ENCODE data around the gene NGRN. TPM values are rescaled to one million over a fixed set of nuclear protein-coding genes. Genes with fewer than 3 reads are reported as not detected.
A peak's percentile ranks its signal among the peaks of the same experiment; 100 is the strongest.
"Not testable (repeated sequence)": the region's sequence is repeated elsewhere in the genome, so short reads cannot be mapped to it uniquely, and the experiment has no call there.

The NGRN gene
- total RNA-seq, 1 experiment from 2014 or later, result 101 TPM

DNA sequence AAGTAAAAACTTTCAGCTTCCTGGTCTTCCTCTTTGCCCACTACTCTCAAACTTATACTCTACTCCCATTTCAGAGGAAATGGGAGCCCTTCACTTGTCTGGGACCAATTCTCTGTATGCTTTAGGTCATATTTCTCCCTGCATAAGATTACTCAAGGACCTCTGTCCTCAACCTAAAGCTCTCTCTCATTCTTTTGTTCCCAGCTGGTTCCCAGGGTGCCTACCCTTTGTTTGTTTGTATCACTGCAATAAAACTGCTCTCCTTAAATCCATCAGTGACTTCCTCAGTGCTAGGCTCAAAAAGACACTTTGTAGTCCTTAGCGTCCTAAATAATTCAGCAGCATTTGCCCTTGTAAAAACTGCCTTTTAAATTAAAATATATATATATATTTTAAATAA lies 2.9 kb downstream of the NGRN start:
- peaks cover 1% of the 10 kb centered on the region for H3K36me3 ChIP-seq (ENCODE audit: control insufficient read depth, insufficient read depth, low read length)
- H3K4me3 Mint-ChIP-seq (ENCODE audit: unreplicated experiment), result peak overlapping the region; percentile 39
- peaks cover 58% of the 10 kb centered on the region for H3K36me3 Mint-ChIP-seq (ENCODE audit: insufficient read depth, unreplicated experiment)
- DNase-seq, result no peak
- H3K27ac Mint-ChIP-seq (ENCODE audit: unreplicated experiment), result peak overlapping the region; percentile 4
- no peaks in the 10 kb centered on the region for H3K9me3 Mint-ChIP-seq (ENCODE audit: unreplicated experiment)
- TF ChIP-seq, protein P1, sequence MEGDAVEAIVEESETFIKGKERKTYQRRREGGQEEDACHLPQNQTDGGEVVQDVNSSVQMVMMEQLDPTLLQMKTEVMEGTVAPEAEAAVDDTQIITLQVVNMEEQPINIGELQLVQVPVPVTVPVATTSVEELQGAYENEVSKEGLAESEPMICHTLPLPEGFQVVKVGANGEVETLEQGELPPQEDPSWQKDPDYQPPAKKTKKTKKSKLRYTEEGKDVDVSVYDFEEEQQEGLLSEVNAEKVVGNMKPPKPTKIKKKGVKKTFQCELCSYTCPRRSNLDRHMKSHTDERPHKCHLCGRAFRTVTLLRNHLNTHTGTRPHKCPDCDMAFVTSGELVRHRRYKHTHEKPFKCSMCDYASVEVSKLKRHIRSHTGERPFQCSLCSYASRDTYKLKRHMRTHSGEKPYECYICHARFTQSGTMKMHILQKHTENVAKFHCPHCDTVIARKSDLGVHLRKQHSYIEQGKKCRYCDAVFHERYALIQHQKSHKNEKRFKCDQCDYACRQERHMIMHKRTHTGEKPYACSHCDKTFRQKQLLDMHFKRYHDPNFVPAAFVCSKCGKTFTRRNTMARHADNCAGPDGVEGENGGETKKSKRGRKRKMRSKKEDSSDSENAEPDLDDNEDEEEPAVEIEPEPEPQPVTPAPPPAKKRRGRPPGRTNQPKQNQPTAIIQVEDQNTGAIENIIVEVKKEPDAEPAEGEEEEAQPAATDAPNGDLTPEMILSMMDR (IDR thresholded peaks at IDR 0.05; ENCODE audit: insufficient read depth in 1 of 2, low read depth in 1 of 2, low read length in 1 of 2, severe bottlenecking in 1 of 2, unreplicated experiment in 1 of 2), result no peak
- intact Hi-C loops (cut with micrococcal nuclease; ENCODE audit: unreplicated experiment), result no loop called here
- peaks cover 23% of the 10 kb centered on the region for H3K4me1 Mint-ChIP-seq (ENCODE audit: low read depth, unreplicated experiment)
- H3K27me3 ChIP-seq (replicated peaks; ENCODE audit: control insufficient read depth, insufficient read depth, low read length), result no peaks in the 10 kb centered on the region
- H3K27me3 Mint-ChIP-seq (ENCODE audit: insufficient read depth, unreplicated experiment), result no peaks in the 10 kb centered on the region
- CTCF ChIA-PET, result interaction anchor here (0.7 to 1.4 kb wide), 5 partner anchors 13 to 119 kb away, joined by 3 to 12 read pairs (median 4); no protein-coding TSS in a partner anchor
- no peaks in the 10 kb centered on the region for H3K9me3 ChIP-seq
- POLR2A ChIA-PET, result interaction anchor here (0.7 kb wide), 1 partner anchor 124 kb away, joined by 5 read pairs; no protein-coding TSS in a partner anchor
- peaks cover 11% of the 10 kb centered on the region; the same call in 1 of the 2 replicates for H3K4me1 ChIP-seq
- no peak overlapping the region for H3K4me3 ChIP-seq (ENCODE audit: low read depth, low read length)
- no TSS peak for BruUV-seq (replicated peaks)

DNA sequence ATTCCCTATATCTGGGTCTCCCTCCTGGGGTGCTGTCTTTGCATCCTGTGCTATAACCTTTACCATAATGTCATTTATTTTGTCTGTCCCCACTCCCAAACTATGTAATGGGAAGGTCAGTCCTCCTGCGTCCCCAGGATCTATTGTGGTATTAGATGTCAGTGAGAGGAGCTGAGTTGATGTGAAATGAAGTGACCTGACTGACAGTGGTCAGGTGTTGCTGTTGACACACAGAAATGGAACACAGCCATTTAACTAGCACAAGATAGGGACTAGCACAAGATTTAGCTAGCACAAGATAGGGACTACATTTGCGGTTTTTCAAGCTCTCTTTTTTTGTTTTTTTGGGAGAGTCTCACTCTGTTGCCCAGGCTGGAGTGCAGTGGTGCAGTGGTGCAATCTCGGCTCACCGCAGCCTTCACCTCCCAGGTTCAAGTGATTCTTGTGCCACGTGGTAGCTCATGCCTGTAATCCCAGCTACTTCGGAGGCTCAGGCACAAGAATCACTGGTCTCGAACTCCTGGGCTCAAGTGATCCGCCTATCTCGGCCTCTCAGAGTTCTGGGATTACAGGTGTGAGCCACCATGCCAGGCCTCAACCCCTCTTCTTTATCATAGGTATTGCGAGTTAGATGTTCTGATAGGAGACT lies 5.2 kb downstream of the NGRN start:
- Mint-ChIP-seq H3K4me1 (ENCODE audit: low read depth, unreplicated experiment) (peaks cover 23% of the 10 kb centered on the region), H3K27me3 (ENCODE audit: insufficient read depth, unreplicated experiment) (no peaks in the 10 kb centered on the region), H3K36me3 (ENCODE audit: insufficient read depth, unreplicated experiment) (peaks cover 57% of the 10 kb centered on the region), H3K27ac (ENCODE audit: unreplicated experiment) (no peak overlapping the region), H3K4me3 (ENCODE audit: unreplicated experiment) (no peak overlapping the region), H3K9me3 (ENCODE audit: unreplicated experiment) (no peaks in the 10 kb centered on the region)
- ChIA-PET CTCF (interaction anchor here (1.9 kb wide), 1 partner anchor 23 kb away, joined by 4 read pairs; no protein-coding TSS in a partner anchor), POLR2A (interaction anchor here (0.6 kb wide), 1 partner anchor 37 kb away, joined by 3 read pairs; the partner anchor contains the start of gene GDPGP1)
- H3K4me3 ChIP-seq (ENCODE audit: low read depth, low read length), result no peak overlapping the region
- no peaks in the 10 kb centered on the region for H3K9me3 ChIP-seq
- DNase-seq, result no peak
- H3K36me3 ChIP-seq (ENCODE audit: control insufficient read depth, insufficient read depth, low read length), result peaks cover 1% of the 10 kb centered on the region
- H3K27me3 ChIP-seq (replicated peaks; ENCODE audit: control insufficient read depth, insufficient read depth, low read length), result no peaks in the 10 kb centered on the region
- no TSS peak for BruUV-seq (replicated peaks)
- intact Hi-C loops (cut with micrococcal nuclease; ENCODE audit: unreplicated experiment), result no loop called here
- TF ChIP-seq, protein P1 (IDR thresholded peaks at IDR 0.05; ENCODE audit: insufficient read depth in 1 of 2, low read depth in 1 of 2, low read length in 1 of 2, severe bottlenecking in 1 of 2, unreplicated experiment in 1 of 2), result no peak
- H3K4me1 ChIP-seq, result peaks cover 11% of the 10 kb centered on the region; the same call in 1 of the 2 replicates

DNA sequence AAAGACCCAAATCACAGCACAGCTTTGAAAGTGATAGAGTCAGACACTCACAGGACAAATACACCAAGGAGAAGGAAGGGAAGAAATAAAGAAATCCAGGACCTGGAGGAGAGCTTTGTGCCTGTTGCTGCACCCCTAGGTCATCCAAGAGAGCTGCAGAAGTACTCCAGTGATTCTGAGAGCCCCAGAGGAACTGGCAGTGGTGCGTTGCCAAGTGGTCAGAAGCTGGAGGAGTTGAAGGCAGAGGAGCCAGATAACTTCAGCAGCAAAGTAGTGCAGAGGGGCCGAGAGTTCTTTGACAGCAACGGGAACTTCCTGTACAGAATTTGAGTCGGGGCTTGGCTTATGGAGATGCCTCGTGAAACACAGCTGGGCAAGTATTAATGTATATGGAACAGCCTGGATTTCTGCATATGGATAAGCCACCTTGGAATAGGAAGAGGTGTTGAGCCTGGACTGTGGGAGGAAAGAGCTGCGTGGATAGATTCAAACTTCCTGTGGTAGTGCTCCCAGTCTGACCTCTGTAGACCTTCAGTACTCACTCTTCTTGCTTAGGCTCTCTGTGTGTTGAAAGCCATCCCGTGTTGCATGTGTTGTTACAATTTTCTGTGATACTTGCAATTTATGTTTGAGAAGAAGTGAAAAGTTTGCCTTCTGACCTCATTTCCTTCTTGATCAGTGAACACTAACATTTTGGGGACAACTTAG lies 6.1 kb downstream of the NGRN start:
- no peaks in the 10 kb centered on the region for H3K9me3 Mint-ChIP-seq (ENCODE audit: unreplicated experiment)
- H3K27me3 Mint-ChIP-seq (ENCODE audit: insufficient read depth, unreplicated experiment), result no peaks in the 10 kb centered on the region
- no peak overlapping the region for H3K27ac Mint-ChIP-seq (ENCODE audit: unreplicated experiment)
- intact Hi-C loops (cut with micrococcal nuclease; ENCODE audit: unreplicated experiment), result no loop called here
- DNase-seq, result no peak
- H3K4me1 Mint-ChIP-seq (ENCODE audit: low read depth, unreplicated experiment), result peaks cover 23% of the 10 kb centered on the region
- H3K27me3 ChIP-seq (replicated peaks; ENCODE audit: control insufficient read depth, insufficient read depth, low read length), result no peaks in the 10 kb centered on the region
- TF ChIP-seq, protein P1 (IDR thresholded peaks at IDR 0.05; ENCODE audit: insufficient read depth in 1 of 2, low read depth in 1 of 2, low read length in 1 of 2, severe bottlenecking in 1 of 2, unreplicated experiment in 1 of 2), result no peak
- ChIA-PET POLR2A (no interaction called here), CTCF (interaction anchor here (1.9 kb wide), 1 partner anchor 22 kb away, joined by 4 read pairs; no protein-coding TSS in a partner anchor)
- no peaks in the 10 kb centered on the region for H3K9me3 ChIP-seq
- H3K4me3 Mint-ChIP-seq (ENCODE audit: unreplicated experiment), result no peak overlapping the region
- peaks cover 1% of the 10 kb centered on the region for H3K36me3 ChIP-seq (ENCODE audit: control insufficient read depth, insufficient read depth, low read length)
- H3K36me3 Mint-ChIP-seq (ENCODE audit: insufficient read depth, unreplicated experiment), result peaks cover 52% of the 10 kb centered on the region
- TSS peak; percentile 7 for BruUV-seq (replicated peaks)
- H3K4me1 ChIP-seq, result peaks cover 10% of the 10 kb centered on the region; the same call in 1 of the 2 replicates
- H3K4me3 ChIP-seq (ENCODE audit: low read depth, low read length), result no peak overlapping the region

DNA sequence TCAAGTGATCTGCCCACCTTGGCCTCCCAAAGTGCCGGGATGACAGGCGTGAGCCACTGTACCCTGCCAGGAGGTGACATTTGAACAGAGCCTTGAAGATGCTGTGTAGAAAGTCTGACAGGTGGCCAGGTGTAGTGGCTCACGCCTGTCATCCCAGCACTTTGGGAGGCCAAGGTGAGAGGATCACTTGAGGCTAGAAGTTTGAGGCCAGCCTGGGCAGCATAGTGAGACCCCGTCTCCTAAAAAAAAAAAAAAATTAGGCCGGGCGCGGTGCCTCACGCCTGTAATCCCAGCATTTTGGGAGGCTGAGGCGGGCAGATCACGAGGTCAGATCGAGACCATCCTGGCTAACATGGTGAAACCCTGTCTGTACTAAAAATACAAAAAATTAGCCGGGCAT lies 13.0 kb downstream of the NGRN start:
- DNase-seq; H3K9me3 Mint-ChIP-seq (ENCODE audit: unreplicated experiment); H3K4me3 ChIP-seq (ENCODE audit: low read depth, low read length); BruUV-seq (replicated peaks); H3K4me3 Mint-ChIP-seq (ENCODE audit: unreplicated experiment); H3K4me1 Mint-ChIP-seq (ENCODE audit: low read depth, unreplicated experiment); POLR2A ChIA-PET; H3K27ac Mint-ChIP-seq (ENCODE audit: unreplicated experiment); intact Hi-C loops (cut with micrococcal nuclease; ENCODE audit: unreplicated experiment); H3K36me3 ChIP-seq (ENCODE audit: control insufficient read depth, insufficient read depth, low read length); H3K9me3 ChIP-seq; H3K27me3 Mint-ChIP-seq (ENCODE audit: insufficient read depth, unreplicated experiment); CTCF ChIA-PET; H3K27me3 ChIP-seq (replicated peaks; ENCODE audit: control insufficient read depth, insufficient read depth, low read length): not testable (repeated sequence)
- H3K36me3 Mint-ChIP-seq (ENCODE audit: insufficient read depth, unreplicated experiment), result peaks cover 16% of the 10 kb centered on the region
- H3K4me1 ChIP-seq, result 0 out of 2 replicates have a peak, but pooled peaks cover 15% of the 10 kb centered on the region

Data from Caco-2 (cell line).